Body of pancreas (tissue), 4 donors: Measurements from ENCODE around the gene RIPK1.

Experiments used
- POLR2A ChIP-seq, 3 donors: fragments of 450-650 bp; IDR thresholded peaks; one replicate each; pipeline ENCODE4 v1.6.1; 2016; ENCODE audit warnings: antibody characterized with exemption in 3 of 3, mild to moderate bottlenecking in 2 of 3
- TF ChIP-seq, protein P1 (sequence below), 7 experiments: fragments of 450-650 bp in 4 of 7; fragments of 200-600 bp in 3 of 7; sonication (generic) in 3 of 7; IDR thresholded peaks; one replicate each; pipeline ENCODE4 v1.5.1; 2016 to 2019; ENCODE audit warnings: antibody characterized with exemption in 7 of 7

DNA sequence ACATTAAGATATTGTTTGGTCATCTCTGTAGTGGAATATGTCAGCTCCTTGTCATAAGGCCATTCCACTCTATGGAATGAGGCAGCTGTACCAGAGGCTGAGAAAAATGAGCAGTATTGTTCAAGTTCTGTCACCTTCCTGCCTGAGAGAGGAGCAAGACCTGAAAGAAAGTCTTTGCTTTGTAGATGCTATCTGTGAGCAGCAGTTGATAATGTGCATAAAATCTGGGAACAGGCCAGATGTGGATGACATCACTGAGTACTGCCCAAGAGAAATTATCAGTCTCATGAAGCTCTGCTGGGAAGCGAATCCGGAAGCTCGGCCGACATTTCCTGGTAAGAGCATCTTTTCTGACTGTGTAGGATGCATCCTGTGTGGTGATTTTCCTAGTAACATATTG lies 16.8 kb downstream of the RIPK1 start:
- TF ChIP-seq, protein P1, sequence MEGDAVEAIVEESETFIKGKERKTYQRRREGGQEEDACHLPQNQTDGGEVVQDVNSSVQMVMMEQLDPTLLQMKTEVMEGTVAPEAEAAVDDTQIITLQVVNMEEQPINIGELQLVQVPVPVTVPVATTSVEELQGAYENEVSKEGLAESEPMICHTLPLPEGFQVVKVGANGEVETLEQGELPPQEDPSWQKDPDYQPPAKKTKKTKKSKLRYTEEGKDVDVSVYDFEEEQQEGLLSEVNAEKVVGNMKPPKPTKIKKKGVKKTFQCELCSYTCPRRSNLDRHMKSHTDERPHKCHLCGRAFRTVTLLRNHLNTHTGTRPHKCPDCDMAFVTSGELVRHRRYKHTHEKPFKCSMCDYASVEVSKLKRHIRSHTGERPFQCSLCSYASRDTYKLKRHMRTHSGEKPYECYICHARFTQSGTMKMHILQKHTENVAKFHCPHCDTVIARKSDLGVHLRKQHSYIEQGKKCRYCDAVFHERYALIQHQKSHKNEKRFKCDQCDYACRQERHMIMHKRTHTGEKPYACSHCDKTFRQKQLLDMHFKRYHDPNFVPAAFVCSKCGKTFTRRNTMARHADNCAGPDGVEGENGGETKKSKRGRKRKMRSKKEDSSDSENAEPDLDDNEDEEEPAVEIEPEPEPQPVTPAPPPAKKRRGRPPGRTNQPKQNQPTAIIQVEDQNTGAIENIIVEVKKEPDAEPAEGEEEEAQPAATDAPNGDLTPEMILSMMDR (IDR thresholded peaks at IDR 0.05), result no peak
- no peak for TF ChIP-seq POLR2A (IDR thresholded peaks at IDR 0.05)
